Measurements from ENCODE around the gene LAMA5. TPM values are rescaled to one million over a fixed set of nuclear protein-coding genes. Genes with fewer than 3 reads are reported as not detected.
"Not testable (repeated sequence)": the region's sequence is repeated elsewhere in the genome, so short reads cannot be mapped to it uniquely, and the experiment has no call there.

The LAMA5 gene
- total RNA-seq, 1 donor, result 11.1 TPM

DNA sequence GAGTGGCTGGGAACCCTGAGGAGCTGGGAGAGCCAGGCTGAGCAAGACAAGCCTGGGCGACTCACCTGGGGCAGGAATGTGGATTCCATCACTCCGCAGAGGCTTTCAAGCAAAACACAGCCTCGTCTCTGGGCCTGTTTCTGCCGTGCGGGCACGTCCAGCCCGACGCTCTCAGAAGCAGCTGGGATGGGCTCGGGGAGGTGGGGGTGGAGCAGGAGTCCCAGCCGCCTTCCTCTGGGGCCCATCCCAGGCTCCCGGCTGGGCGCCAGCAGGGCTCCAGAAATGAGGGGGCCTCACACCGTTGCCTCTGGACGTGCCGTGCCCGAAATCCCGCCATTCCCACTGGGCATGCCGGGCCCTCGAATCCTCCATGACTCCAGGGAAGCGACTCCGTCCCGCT is 11.1 kb upstream of the LAMA5 start:
- no peak for DNase-seq (ENCODE audit: low read depth)
- H3K4me3 ChIP-seq (ENCODE audit: low read depth, low read length), result no peak overlapping the region
- TF ChIP-seq, protein P1, sequence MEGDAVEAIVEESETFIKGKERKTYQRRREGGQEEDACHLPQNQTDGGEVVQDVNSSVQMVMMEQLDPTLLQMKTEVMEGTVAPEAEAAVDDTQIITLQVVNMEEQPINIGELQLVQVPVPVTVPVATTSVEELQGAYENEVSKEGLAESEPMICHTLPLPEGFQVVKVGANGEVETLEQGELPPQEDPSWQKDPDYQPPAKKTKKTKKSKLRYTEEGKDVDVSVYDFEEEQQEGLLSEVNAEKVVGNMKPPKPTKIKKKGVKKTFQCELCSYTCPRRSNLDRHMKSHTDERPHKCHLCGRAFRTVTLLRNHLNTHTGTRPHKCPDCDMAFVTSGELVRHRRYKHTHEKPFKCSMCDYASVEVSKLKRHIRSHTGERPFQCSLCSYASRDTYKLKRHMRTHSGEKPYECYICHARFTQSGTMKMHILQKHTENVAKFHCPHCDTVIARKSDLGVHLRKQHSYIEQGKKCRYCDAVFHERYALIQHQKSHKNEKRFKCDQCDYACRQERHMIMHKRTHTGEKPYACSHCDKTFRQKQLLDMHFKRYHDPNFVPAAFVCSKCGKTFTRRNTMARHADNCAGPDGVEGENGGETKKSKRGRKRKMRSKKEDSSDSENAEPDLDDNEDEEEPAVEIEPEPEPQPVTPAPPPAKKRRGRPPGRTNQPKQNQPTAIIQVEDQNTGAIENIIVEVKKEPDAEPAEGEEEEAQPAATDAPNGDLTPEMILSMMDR (IDR thresholded peaks at IDR 0.05; ENCODE audit: insufficient read depth, low read length), result no peak

DNA sequence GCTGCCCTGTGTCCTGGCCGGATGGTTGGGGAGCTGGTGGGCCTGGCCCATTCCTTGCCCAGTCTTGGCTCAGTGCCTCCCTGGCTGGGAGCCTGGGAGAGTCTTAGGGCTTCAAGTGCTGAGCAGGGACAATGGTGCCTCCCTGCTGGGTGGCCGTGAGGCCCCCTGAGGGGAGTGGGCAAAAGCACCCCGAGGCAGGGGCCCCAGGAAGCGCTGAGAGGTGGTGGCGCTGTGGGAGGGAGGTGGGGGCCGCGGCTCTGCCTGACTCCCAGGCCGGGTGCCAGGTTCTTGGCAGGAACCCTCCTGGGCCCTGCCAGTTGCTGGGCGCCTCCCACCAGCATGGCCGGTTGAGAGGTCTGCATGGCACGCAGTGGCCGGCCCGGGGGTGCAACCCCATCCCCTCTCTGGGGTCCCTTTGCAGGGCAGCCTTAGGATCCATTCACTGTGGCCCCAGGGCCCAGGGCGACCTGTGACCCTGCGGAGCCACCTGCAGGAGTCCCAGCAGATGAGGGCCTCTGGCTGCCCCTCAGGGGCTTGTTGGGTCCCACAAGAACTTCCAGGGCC is 10.6 kb upstream of the LAMA5 start:
- TF ChIP-seq, protein P1 (IDR thresholded peaks at IDR 0.05; ENCODE audit: insufficient read depth, low read length), result no peak
- no peak for DNase-seq (ENCODE audit: low read depth)

DNA sequence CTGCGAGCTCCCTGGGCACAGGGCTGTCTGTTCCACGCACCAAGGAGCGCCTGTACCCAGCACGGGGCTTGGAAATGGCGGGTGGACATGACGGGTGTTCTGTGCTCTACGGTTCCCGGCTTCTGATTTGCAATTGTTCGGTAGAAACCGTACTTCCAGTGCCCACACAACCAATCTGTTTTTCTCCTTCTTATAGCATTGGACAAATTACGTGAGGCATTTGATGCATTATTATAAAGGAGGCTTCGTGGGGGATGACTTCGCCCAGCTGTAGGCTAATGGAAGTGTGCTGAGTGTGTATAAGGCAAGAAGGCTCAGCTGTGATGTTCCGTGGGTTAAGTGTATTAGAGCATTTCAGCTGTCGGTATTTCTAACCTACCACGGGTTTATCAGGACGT is 10.0 kb upstream of the LAMA5 start:
- no peak for DNase-seq (ENCODE audit: low read depth)
- TF ChIP-seq, protein P1 (IDR thresholded peaks at IDR 0.05; ENCODE audit: insufficient read depth, low read length), result no peak

More for the DNA sequence above, 10.6 kb upstream of the LAMA5 start:
- H3K4me3 ChIP-seq (ENCODE audit: low read depth, low read length), result no peak overlapping the region

DNA sequence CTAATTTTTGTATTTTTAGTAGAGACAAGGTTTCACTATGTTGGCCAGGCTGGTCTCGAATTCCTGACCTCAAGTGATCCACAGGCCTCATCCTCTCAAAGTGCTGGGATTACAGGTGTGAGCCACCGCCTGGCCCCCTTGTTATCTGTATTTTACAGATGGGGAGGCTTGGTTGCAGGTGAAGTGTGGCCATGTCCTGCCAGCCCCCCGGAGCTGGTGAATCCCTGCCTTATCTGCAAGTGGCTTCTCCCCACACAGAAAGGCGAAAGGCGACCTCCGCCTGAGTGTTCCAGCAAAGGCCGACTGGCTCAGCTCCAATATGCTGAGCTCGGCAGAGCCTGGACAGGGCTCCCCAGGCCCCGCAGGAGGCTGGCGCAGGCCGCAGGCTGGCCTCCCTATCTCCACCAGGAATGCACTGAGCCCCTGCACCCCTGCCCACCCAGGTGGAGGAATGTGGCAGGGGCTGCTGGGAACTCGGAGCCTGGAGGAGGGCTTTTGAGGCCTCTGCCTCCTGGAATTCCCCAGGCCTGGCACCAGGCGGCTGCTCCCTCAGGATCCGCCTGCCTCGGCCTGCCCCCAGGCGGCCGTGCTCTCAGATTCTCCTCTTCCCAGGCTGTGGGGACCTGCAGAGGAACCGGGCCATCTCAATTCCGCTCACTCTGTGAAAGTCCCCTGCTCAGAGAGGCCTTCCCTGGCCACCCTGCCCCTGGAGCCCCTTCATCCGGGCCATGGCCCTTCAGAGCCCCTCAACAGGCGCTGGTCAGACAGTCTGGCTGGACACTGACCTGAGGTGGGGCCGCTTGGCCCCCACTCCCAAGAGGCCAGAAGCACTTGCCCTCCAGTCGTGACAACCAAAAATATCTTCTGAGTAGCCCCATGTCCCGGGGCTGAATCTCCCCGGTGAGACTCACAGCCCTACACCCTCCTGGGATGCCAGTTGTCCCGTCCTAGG is 9.3 kb upstream of the LAMA5 start:
- TF ChIP-seq, protein P1 (IDR thresholded peaks at IDR 0.05; ENCODE audit: insufficient read depth, low read length), result peak; percentile 49
- H3K4me3 ChIP-seq (ENCODE audit: low read depth, low read length), result no peak overlapping the region
- peak; percentile 45 for DNase-seq (ENCODE audit: low read depth)

More for the DNA sequence above, 10.0 kb upstream of the LAMA5 start:
- H3K4me3 ChIP-seq (ENCODE audit: low read depth, low read length), result no peak overlapping the region

DNA sequence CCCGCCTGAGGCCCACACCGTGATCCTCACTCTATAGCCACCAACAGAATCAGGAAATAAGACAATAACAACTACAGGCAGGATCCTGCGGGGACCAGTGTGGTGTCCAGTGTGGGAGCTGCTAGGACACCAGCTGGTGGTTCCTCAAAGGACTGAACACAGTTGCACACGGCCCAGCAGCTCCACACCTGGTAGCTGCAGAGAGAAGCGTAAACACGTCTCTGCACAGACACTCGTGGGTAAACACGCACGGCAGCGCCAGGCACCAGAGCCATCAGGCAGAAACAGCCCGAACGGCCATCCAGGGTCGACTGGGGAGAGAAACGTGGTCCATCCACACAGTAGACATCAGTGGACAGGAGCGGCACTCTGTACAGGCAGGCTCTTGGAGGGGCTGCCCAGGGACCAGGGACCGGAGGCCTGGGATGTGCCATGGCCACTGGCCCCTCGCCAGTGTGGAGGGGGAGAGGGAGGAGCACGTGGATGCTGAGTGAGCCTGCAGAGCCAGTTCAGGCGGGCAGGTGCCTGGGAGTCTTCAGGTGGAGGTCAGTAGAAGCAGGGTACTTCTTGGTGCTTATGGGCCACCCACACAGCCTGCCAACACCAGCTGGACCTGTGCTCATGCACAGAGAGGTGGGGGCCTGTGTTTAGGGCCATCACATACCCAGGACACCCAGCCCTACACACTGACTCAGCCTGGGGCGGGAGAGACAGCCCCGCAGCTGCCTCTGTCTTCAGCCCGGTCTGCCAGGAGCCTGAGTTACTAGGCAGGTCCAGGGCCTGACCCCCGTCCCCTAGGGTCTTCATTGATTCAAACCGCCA is 7.4 kb upstream of the LAMA5 start:
- DNase-seq (ENCODE audit: low read depth), result no peak
- TF ChIP-seq, protein P1 (IDR thresholded peaks at IDR 0.05; ENCODE audit: insufficient read depth, low read length), result no peak
- H3K4me3 ChIP-seq (ENCODE audit: low read depth, low read length), result no peak overlapping the region

DNA sequence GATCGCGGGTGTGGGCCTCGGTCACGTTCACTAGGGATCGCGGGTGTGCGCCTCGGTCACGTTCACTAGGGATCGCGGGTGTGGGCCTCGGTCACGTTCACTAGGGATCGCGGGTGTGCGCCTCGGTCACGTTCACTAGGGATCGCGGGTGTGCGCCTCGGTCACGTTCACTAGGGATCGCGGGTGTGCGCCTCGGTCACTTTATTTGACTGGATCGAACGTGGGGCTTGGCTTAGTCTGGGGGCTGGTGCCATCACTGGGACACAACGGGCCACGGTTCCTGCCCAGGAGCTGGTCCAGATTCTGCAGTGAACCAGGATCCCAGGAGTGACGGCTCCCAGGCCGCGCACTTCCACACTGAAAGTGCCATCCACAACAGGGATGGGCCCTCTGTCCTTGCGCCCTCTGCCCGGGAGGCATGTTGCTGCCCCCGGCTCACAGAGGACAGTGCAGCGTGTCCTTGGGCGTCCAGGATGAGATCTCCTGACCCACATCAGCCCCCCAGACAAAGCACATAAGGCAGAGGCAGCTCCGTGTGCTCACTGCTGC is 6.6 kb upstream of the LAMA5 start:
- not testable (repeated sequence) for H3K4me3 ChIP-seq (ENCODE audit: low read depth, low read length); DNase-seq (ENCODE audit: low read depth)

Data from fibroblast of the aortic adventitia (primary cell).